ENCODE results near the gene EID2.

GRCh38 chr19:39516270-39516669, 23.7 kb downstream of the EID2 start:
- TF ChIP-seq POLR2A (IDR thresholded peaks at IDR 0.05) (no peak), CTCF (IDR thresholded peaks at IDR 0.05) (no peak)

Measured in adrenal gland (tissue), 5 donors.